Fibroblast of lung (primary cell): Measurements from ENCODE around the gene GMFB. TPM values are rescaled to one million over a fixed set of nuclear protein-coding genes. Genes with fewer than 3 reads are reported as not detected.
"Not testable (repeated sequence)": the region's sequence is repeated elsewhere in the genome, so short reads cannot be mapped to it uniquely, and the experiment has no call there.

ENCODE experiments used
- DNase-seq, 2 donors: peaks; one replicate each; pipeline versions ENCODE4 v3.0.0 to v3.0.0-alpha.2; 2010; ENCODE audit warnings: low read depth in 2 of 2
- H2AFZ ChIP-seq: 2 replicates; pipeline ENCODE4 v1.5.1; 2012; ENCODE audit warnings: low read length, control low read depth, inconsistent platforms
- H3K27ac ChIP-seq: 2 replicates; pipeline ENCODE4 v1.5.1; 2011; ENCODE audit warnings: low read length, control low read depth; ENCODE audit not compliant: insufficient read depth
- H3K27me3 ChIP-seq: 2 replicates; pipeline ENCODE4 v1.5.1; 2011; ENCODE audit warnings: mild to moderate bottlenecking, low read length; ENCODE audit not compliant: control insufficient read depth, insufficient read depth
- H3K36me3 ChIP-seq: 2 replicates; pipeline ENCODE4 v1.5.1; 2011; ENCODE audit warnings: low read length; ENCODE audit not compliant: control insufficient read depth, insufficient read depth
- H3K4me1 ChIP-seq: 2 replicates; pipeline ENCODE4 v1.5.1; 2011; ENCODE audit warnings: low read length; ENCODE audit not compliant: control insufficient read depth, insufficient read depth; ENCODE audit errors: extremely low read depth
- H3K4me2 ChIP-seq: 2 replicates; pipeline ENCODE4 v1.5.1; 2011; ENCODE audit warnings: low read length, control low read depth; ENCODE audit not compliant: insufficient read depth; ENCODE audit errors: extremely low read depth
- H3K4me3 ChIP-seq, 4 experiments: fragments of 200-600 bp in 1 of 4; sonication (generic) in 1 of 4; replicated peaks in 1 of 4; 2 replicates each; pipeline ENCODE4 v1.5.1; 2011 to 2016; ENCODE audit warnings: low read length in 4 of 4, low read depth in 3 of 4, mild to moderate bottlenecking in 3 of 4, control low read depth in 2 of 4, inconsistent platforms in 1 of 4, mixed read lengths in 1 of 4; ENCODE audit not compliant: insufficient read depth in 1 of 4; ENCODE audit errors: control extremely low read depth in 1 of 4
- H3K79me2 ChIP-seq: 2 replicates; pipeline ENCODE4 v1.5.1; 2012; ENCODE audit warnings: mild to moderate bottlenecking, low read length, inconsistent platforms; ENCODE audit not compliant: control insufficient read depth, insufficient read depth
- H3K9ac ChIP-seq: 2 replicates; pipeline ENCODE4 v1.5.1; 2011; ENCODE audit warnings: mild to moderate bottlenecking, low read length, control low read depth; ENCODE audit not compliant: insufficient read depth
- H3K9me3 ChIP-seq: 2 replicates; pipeline ENCODE4 v1.5.1; 2012; ENCODE audit warnings: low read depth, low read length; ENCODE audit not compliant: control insufficient read depth, insufficient read depth
- H4K20me1 ChIP-seq: 2 replicates; pipeline ENCODE4 v1.5.1; 2011; ENCODE audit warnings: low read length; ENCODE audit not compliant: control insufficient read depth, insufficient read depth; ENCODE audit errors: extremely low read depth
- CTCF ChIP-seq, 2 donors: IDR thresholded peaks in 1 of 2; conservative IDR thresholded peaks in 1 of 2; 1 replicate in 1 of 2; 2 replicates in 1 of 2; pipeline ENCODE4 v1.5.1; 2011 to 2012; ENCODE audit warnings: low read length in 2 of 2, control low read depth in 1 of 2, inconsistent platforms in 1 of 2, low read depth in 1 of 2, mild to moderate bottlenecking in 1 of 2
- EZH2 ChIP-seq: IDR thresholded peaks from 2 replicates; pipeline ENCODE4 v1.5.1; 2012; ENCODE audit warnings: low read length, control low read depth, mild to moderate bottlenecking; ENCODE audit errors: missing control alignments
- polyA plus RNA-seq, 2 donors: library from polyadenylated mRNA; depleted of rRNA in 1 of 2; stranded (reverse) in 1 of 2; unstranded in 1 of 2; fragments of >200 nt; gene quantifications; 2 replicates each; pipeline ENCODE4 v1.2.1, GENCODE V29; 2011 to 2012; ENCODE audit warnings: missing spikeins in 1 of 2
- total RNA-seq: library from RNA; depleted of rRNA; stranded (reverse); fragments of >200 nt; gene quantifications from 2 replicates; pipeline ENCODE4 v1.2.1, GENCODE V29; 2014

Gene GMFB
- total and polyA plus RNA-seq, 2 donors (not counting 1 experiment from before 2014, with no cell fraction given): 69.2 to 85.5 TPM

GRCh38 chr14:54440476-54440872 is 48.3 kb downstream of the GMFB start:
- no peaks in the 10 kb centered on the region for H4K20me1 ChIP-seq
- no peak for TF ChIP-seq EZH2
- no peaks in the 10 kb centered on the region for H3K9me3 ChIP-seq
- H3K27ac ChIP-seq: peak overlapping the region; percentile 81
- H3K4me2 ChIP-seq: peak overlapping the region; percentile 61
- H3K27me3 ChIP-seq: no peaks in the 10 kb centered on the region
- no peaks in the 10 kb centered on the region for H3K36me3 ChIP-seq
- peak overlapping the region; percentile 99 for H3K9ac ChIP-seq
- H3K79me2 ChIP-seq: peaks cover 51% of the 10 kb centered on the region
- H3K4me1 ChIP-seq: peaks cover 4% of the 10 kb centered on the region
- H3K4me3 ChIP-seq: peak overlapping the region; percentile 60 to 97 (median 70)
- DNase-seq: peak in 1 of 2 donors; percentile 5
- H2AFZ ChIP-seq: no peak overlapping the region

GRCh38 chr14:54440037-54440436 is 48.7 kb downstream of the GMFB start:
- Histone ChIP-seq H3K9ac (no peak overlapping the region), H3K27me3 (no peaks in the 10 kb centered on the region), H3K9me3 (no peaks in the 10 kb centered on the region), H3K79me2 (peaks cover 56% of the 10 kb centered on the region), H3K4me2 (peak overlapping the region; percentile 61), H3K4me3 (peak overlapping the region; percentile 60 to 97 (median 70)), H3K27ac (peak overlapping the region; percentile 81), H3K36me3 (no peaks in the 10 kb centered on the region), H3K4me1 (peaks cover 4% of the 10 kb centered on the region), H2AFZ (no peak overlapping the region), H4K20me1 (no peaks in the 10 kb centered on the region)
- DNase-seq: peak; percentile 23 to 73
- TF ChIP-seq EZH2 (no peak), CTCF (conservative IDR thresholded peaks at IDR 0.05 in 1 of 2, IDR thresholded peaks at IDR 0.05 in 1 of 2; ENCODE audit: low read depth in 1 of 2, low read length in 2 of 2) (no peak)

- Histone ChIP-seq H4K20me1 (no peaks in the 10 kb centered on the region), H3K4me2 (peak overlapping the region; percentile 33), H3K79me2 (peaks cover 69% of the 10 kb centered on the region), H3K9me3 (no peaks in the 10 kb centered on the region), H3K27ac (no peak overlapping the region), H3K36me3 (no peaks in the 10 kb centered on the region), H2AFZ (no peak overlapping the region), H3K27me3 (no peaks in the 10 kb centered on the region), H3K4me3 (no peak overlapping the region), H3K9ac (no peak overlapping the region), H3K4me1 (peaks cover 4% of the 10 kb centered on the region)
- TF ChIP-seq EZH2: no peak
- DNase-seq: no peak
Measured at GRCh38 chr14:54438703-54439102, 50.1 kb downstream of the GMFB start.

GRCh38 chr14:54437954-54438353 is 50.8 kb downstream of the GMFB start:
- H3K27ac ChIP-seq, H3K4me3 ChIP-seq, H3K4me1 ChIP-seq, H3K9ac ChIP-seq, H2AFZ ChIP-seq, DNase-seq, H4K20me1 ChIP-seq, H3K9me3 ChIP-seq, H3K36me3 ChIP-seq, H3K27me3 ChIP-seq, H3K4me2 ChIP-seq: not testable (repeated sequence)
- H3K79me2 ChIP-seq: peaks cover 76% of the 10 kb centered on the region
